ENCODE data around the gene ZMIZ1. TPM values are rescaled to one million over a fixed set of nuclear protein-coding genes. Genes with fewer than 3 reads are reported as not detected.

The ZMIZ1 gene
- total RNA-seq, 1 experiment from 2014 or later = 7.8 TPM

DNA sequence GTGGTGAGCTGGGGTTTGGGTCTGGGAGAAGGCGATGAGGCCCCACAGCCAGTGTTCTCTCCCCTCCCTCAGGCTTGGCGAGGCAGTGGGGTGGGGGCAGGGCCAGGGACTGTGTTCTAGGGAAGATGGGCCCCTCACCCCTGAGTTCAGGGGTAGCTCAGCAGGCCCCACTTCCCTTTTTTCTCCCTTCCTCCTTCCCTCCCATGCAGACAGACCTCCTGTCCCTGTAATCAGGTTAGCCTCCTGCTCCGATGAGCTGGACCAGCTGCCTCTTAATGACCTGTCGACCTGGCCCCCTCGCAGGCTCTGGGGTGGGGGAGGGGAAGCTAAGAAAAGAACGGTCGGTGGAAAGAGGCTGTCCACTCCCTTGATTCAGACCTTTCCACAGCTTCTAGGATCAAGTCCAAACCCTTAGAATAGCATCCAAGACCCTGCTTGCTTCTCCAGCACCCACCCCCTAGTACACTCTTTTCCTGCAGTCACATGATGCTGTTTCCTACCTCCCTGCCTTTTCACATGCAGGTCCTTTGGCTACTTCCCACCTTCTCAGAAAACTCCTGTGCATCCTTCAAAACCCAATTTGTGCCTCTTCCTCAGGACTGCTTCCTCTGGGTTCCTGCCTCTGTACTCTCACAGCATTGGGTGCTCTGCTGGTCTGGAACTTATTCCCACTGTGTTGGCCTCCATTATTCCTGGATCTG lies 64.1 kb downstream of the ZMIZ1 start:
- no peak for DNase-seq (ENCODE audit: low read depth, low spot score)
- in situ Hi-C loops (cut with HindIII; ENCODE audit: low pct_unique_long_range_greater_than_20kb, low sequenced_read_pairs) = no loop called here

DNA sequence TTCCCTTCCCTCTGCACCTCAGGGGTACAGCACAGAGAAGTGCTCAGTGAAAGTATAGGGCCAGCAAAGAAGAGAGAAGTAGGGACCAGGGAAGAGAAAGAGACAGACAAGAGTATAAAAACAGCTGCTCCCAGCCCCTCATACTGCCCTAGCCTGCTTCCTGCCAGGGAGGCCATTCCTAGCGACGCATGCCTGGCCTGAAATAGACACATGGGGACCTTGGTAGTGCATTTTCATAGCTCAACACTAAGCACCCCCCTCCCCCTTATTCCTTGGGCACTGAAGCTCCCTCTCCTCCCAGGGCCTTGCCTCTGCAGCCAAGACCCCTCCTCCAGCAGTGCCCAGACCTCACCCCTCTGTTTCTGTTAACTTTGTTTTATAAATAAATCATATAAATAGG lies 64.7 kb downstream of the ZMIZ1 start:
- no peak for DNase-seq (ENCODE audit: low read depth, low spot score)
- in situ Hi-C loops (cut with HindIII; ENCODE audit: low pct_unique_long_range_greater_than_20kb, low sequenced_read_pairs) = no loop called here

DNA sequence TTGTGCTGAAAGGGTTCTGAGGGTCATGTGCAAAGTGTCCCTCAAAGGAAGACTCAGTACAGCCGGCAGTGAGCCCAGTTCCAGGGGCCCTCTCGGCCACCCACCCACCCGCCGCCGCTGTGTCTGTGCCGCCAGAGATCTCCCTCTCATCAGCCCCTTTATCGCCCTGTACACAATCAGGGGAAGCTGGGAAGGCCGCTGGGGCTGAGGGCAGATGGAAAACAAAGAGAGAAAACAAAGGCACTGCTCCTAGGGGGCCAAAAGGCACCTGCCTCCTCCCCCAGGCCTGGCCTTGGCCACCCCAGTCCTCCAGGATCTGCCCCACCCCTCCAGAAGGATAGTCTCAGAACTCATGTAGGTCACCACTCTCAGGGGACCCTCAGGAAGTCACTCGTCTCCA lies 67.0 kb downstream of the ZMIZ1 start:
- in situ Hi-C loops (cut with HindIII; ENCODE audit: low pct_unique_long_range_greater_than_20kb, low sequenced_read_pairs) = no loop called here
- no peak for DNase-seq (ENCODE audit: low read depth, low spot score)

DNA sequence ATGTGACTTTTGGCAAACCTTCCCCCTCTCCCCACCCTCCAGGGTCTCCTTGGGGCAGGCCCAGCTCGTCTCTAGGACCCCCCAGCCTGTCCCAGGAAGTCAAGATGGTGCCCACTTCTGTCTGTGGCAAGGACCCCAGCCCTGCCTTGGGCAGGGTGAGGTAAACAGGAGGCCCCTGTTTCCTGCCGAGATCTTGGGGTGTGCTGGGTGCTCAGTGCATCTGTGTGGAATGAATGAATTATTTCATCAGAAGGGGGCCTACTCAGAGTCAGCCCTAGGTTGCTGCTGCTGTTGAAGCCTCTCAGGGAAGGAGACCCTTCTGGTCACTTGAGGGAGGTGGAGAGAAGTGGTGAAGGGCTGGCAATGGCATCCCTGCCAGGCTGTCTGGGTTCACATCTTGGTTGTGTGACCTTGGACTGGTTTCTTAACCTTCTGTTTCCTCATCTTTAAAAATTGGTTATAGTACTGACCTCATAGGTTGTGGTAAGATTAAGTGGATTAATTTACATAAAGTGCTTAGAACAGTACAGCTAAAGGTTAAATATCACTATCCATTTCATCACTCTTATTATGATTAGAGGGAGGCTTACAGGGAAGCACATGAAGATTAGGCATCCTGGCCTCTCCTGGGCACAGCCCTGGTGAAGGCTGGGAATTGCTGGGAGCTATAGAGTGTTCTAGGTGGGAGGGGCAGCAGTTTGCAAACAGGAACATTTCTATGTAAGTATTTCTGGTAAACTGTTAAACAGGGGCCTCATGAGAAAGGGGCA lies 67.7 kb downstream of the ZMIZ1 start:
- in situ Hi-C loops (cut with HindIII; ENCODE audit: low pct_unique_long_range_greater_than_20kb, low sequenced_read_pairs) = no loop called here

DNA sequence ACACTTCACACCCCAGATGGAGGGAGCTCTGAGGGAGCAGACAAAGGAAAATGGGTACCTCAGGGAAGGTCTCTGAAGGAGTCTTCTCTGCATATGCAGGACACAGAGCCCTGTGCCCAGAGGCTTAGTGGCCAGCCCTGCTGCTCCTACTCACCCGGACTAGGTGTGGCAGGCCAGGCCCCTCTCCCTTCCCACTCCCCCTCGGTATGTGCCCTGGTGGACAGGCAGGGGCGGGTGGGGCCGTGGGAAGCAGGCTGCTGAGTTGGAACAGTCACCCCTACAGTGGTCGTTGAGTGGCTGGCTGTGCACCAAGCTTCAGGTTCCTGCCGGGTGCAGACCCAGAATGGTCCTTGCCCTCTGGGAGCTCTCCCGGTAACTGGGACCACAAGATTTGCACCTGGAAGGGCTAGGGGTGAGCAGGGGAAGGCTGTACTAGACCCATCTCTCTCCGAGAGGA lies 68.6 kb downstream of the ZMIZ1 start:
- DNase-seq (ENCODE audit: low read depth, low spot score) = no peak
- in situ Hi-C loops (cut with HindIII; ENCODE audit: low pct_unique_long_range_greater_than_20kb, low sequenced_read_pairs) = no loop called here

More for the DNA sequence above, 67.7 kb downstream of the ZMIZ1 start:
- DNase-seq (ENCODE audit: low read depth, low spot score) = no peak

DNA sequence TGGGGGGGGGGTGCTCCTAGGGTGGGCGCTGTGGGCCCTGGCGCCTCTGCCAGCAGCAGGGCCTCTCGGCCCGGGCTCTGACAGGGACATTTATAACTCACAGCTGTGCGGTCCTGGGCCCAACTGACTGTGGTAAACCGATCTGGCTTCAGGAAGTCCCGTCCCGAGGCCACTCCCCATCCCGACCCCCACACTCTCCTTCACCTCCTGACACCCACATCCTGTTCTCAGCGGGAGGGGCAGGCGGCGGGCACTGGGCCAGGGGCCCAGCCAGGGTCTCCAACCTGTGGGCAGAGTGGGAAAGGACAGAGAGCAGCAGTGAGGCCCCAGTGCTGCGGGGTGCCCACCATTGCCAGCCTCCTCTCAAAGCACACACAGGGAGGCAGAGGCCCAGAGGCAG lies 69.1 kb downstream of the ZMIZ1 start:
- DNase-seq (ENCODE audit: low read depth, low spot score) = no peak
- in situ Hi-C loops (cut with HindIII; ENCODE audit: low pct_unique_long_range_greater_than_20kb, low sequenced_read_pairs) = no loop called here

DNA sequence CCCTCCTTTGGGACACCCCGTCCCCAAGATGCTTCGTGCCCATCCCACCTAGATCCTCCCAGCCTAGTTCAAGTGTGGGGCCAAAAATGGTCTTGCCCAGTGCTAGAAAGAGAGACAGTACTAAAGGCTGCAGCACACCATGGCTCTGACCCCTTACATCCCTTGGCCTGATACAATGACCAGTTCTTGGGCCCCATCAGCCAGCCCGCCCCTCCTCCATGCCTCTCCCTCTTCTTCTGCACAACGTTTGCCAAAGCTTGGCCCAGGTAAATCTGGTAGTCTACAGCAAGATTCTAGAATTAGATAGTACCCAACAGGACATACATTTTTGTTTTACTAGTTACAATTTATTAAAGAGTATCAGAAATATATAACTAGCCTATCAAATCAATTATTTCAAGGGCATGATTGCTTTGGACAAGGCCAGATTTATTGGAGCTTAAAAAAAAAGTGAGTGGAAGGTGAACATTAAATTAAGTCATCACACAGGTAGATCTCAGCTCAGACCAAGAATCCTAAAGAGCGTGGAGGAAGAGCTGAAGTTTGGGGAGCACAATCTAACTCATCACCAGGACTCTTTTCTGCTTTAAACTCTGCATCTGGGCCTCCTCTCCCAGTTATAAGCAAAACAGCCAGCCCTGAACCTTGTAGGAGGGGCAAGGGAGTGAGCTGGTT lies 69.8 kb downstream of the ZMIZ1 start:
- no peak for DNase-seq (ENCODE audit: low read depth, low spot score)
- in situ Hi-C loops (cut with HindIII; ENCODE audit: low pct_unique_long_range_greater_than_20kb, low sequenced_read_pairs) = no loop called here

DNA sequence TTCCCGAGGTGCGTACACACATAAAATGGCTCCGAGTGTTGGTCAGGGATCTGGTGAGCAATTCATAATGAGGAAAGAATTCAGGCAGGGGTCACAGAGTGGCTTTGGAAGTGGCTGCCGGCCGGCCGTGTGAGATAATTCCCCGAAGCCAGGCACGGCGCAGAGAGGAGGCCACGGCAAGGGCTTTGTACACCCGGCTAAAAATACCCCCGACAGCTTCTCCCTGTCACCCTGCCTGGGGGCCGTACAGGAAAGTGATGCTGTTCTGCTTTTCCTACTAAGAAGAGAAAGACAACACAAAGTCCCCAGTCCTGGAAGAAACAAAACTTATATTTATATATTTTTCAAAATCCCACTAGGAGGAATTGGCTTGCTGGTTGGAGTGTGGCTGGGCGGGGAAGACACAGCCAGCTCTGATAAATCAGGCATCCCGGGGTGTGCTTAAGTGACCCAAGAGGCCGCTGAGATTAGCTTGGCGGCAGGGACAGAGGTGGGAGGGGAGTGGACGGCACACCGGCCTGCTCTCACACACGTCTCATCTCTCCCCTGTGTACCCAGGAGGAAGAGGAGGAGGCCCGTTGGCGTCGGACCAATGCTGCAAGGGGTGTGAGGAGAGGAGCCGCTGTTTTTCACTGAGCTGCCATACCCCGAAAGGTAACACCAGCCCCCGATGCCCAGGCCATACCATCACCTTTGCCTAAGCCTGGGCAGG lies 70.5 kb downstream of the ZMIZ1 start:
- no peak for DNase-seq (ENCODE audit: low read depth, low spot score)
- in situ Hi-C loops (cut with HindIII; ENCODE audit: low pct_unique_long_range_greater_than_20kb, low sequenced_read_pairs) = no loop called here

DNA sequence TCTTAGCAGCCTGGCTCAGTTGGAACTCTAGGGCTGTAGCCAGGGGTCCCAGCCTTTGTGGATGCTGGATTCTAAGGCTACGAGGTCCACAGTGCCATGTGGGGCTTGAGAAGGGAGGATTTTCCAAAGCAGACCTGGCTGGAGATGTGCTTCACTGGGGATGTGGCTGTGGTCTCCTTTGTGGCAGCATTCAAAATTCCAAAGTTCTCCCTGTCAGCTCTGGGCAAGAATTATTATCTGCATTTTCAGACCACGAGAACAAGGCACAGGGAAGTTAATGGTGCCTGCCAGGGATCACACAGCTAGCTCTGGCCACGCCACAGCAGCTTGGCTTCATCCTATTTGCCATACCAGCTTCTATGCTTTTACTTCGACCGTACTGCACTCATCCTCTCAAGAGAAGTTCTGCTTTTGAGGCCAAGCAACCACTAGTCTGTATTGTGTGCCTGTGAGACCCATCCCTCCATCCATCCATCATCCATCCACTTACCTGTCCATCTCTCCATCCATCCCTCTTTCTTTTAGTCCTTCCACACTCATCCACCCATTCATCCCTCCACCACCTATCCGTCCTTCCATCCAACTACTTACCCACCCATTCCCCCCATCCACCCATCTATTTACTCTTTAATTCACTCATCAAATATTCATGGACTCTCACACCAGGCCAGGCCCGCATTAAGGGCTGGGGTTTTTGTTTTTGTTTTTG lies 71.5 kb downstream of the ZMIZ1 start:
- no peak for DNase-seq (ENCODE audit: low read depth, low spot score)
- in situ Hi-C loops (cut with HindIII; ENCODE audit: low pct_unique_long_range_greater_than_20kb, low sequenced_read_pairs) = no loop called here

DNA sequence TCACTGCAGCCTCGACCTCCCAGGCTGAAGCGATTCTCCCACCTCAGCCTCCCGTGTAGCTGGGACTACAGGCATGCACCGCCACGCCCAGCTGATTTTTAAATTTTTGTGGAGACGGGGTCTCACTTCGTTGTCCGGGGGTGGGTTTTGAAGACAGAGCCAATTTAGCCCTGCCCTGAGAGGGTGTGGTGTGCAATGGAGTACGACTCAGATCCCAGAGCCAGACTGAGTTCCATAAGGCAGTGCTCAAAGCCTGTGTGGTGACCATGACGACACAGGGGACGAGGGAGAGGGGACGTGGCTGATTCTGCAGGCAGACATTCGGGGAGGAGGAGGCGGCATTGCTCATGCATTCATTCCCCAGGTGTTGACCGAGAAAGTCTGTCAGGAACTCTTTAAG lies 72.1 kb downstream of the ZMIZ1 start:
- in situ Hi-C loops (cut with HindIII; ENCODE audit: low pct_unique_long_range_greater_than_20kb, low sequenced_read_pairs) = no loop called here
- DNase-seq (ENCODE audit: low read depth, low spot score) = no peak

DNA sequence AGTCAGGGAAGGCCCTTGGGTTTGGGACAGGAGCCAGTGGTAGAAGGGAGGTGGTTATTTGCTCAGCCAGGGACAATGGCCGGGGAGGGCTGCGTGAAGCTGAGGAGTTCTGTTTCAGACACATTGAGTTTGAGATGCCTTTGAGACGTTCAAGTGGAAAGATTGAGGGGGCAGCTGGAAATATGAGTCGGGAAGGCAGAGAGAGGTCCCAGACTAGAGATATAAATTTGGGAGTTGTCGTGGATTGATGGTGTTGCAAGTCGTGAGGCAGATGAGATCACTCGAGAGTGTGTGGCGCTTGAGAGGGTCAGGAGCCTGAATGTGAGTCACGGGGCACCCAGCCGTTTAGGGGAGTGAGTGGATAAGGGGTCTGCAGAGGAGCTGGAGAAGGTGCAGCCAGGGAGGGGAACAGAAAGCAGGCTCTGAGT lies 73.3 kb downstream of the ZMIZ1 start:
- DNase-seq (ENCODE audit: low read depth, low spot score) = no peak
- in situ Hi-C loops (cut with HindIII; ENCODE audit: low pct_unique_long_range_greater_than_20kb, low sequenced_read_pairs) = no loop called here

DNA sequence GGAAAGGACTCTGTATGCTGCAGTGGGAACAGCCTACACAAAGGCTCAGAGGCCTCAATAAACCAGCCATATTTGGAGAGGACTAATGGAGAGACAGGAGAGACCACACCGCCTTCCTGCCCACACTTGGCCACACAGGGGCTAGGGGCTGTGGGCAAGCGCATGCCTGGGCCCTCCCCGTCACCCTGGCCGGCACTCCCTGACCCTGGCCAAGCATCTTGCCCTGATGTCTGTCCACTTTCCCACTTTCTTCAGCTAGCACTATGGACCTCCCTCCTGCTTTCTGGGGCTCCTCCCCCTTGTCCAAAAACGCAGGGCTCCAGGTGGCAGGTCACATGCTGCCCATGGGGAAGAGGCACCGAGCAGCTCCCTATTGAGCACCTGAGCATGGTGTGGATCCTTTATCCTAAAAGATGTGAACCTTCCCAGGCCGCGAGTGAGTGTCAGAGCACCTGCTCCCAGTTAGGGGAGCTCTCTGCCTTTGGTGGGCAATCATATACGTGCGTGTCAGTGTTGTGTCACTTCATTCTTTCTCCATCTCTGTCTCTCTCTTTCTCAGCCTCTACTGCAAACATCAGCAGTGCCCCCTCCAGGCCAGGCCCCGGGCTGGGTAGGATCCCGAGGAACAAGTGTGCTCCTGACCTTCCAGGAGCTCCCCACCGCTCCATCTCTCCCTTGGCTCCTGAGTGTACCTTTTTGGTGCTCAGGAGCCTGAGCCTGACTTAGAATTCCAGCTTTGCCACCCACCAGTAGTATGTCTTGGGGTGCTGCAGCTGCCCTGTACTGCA lies 74.0 kb downstream of the ZMIZ1 start:
- no peak for DNase-seq (ENCODE audit: low read depth, low spot score)
- in situ Hi-C loops (cut with HindIII; ENCODE audit: low pct_unique_long_range_greater_than_20kb, low sequenced_read_pairs) = no loop called here

DNA sequence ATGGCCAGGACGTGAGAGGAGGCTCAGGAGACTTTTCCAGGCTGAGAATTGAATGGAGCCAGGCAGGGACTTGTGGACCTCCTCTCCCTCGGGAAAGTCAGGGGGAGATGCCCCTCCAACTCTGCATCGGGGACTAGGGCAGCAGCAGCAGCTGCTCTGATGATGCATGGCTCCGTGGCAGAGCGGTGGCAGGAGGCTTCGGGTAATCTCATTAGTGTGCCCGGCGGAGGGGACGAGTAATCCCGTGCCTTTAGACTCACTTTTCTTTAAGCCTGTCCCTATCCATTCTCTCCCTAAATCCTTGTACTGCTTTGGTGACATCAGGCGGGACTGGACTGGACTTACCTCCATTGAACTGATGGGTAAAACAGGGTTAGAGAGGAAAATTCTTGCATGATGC lies 75.1 kb downstream of the ZMIZ1 start:
- in situ Hi-C loops (cut with HindIII; ENCODE audit: low pct_unique_long_range_greater_than_20kb, low sequenced_read_pairs) = no loop called here
- no peak for DNase-seq (ENCODE audit: low read depth, low spot score)

DNA sequence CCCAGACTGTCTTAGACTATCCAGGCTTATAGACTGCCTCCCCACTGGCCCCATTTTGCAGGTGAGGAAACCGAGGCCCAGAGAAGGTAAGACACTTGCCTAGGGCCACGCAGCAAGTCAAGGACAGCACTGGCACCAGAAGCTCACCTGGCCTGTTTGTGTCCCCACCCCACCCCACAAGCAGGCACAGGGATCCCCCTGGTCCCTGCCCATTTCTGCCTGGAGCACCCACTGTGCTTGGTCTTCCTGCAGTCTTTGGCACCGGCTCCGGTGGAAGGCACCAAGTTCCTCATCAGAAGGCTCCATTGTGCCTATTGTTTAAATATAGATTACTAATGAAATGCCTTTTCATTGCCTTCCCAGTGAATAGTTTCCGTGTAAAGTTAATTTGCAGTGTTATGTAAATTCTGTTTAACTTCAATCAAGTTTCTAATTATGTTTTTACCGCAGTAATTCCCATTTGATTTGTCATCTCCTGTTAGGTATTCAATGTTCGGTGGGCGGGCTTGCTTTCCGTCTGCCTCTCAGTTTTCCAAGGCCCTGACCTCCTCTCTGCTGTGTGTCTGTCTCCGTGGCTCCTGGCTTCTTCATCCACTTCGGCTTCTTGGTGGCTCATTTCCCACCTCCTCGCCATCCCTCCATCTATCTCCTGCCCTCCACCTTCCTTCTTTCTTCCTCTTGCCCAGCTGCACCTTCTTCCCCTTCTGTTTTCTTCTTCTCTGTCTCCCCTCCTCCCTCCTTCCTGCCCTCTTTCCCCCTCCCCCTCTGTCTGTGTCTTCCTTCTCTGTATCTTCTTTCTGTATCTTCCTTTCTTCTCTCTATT lies 75.8 kb downstream of the ZMIZ1 start:
- in situ Hi-C loops (cut with HindIII; ENCODE audit: low pct_unique_long_range_greater_than_20kb, low sequenced_read_pairs) = no loop called here
- no peak for DNase-seq (ENCODE audit: low read depth, low spot score)

DNA sequence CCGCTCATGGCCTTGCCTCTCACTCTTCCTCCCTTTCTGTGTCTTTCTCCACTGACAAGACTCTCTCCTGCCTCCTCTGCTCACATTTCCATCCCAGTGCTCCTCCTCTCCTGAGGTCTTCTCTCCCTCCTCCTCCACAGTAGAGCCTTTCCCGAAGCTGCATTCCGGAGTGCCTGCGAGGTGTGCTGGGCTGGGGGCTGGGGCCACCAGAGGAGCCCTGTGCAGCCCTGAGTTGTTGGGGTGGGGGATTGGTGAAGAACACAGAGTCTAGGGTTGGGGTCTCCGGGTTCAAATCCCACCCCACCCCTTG lies 76.4 kb downstream of the ZMIZ1 start:
- no peak for DNase-seq (ENCODE audit: low read depth, low spot score)
- in situ Hi-C loops (cut with HindIII; ENCODE audit: low pct_unique_long_range_greater_than_20kb, low sequenced_read_pairs) = no loop called here
